ENCODE data around the gene FBXW7.

DNA sequence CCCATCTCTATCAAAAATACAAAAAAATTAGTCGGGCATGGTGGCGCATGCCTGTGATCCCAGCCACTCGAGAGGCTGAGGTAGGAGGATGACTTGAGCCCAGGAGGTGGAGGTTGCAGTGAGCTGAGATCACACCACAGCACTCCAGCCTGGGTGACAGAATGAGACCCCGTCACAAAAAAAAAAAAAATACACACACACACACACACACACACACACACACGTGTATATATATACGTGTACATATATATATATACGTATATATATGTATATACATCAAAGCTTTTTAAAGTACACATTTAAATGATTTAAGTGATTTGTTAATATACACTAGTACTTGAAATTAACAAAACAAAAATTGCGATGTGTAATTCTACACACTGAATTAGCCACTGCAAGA is 6.0 kb downstream of the FBXW7 start:
- TF ChIP-seq RAD21 (conservative IDR thresholded peaks at IDR 0.05) (no peak), EZH2 (IDR thresholded peaks at IDR 0.05; ENCODE audit: borderline replicate concordance, insufficient read depth, low read length, poor library complexity, severe bottlenecking) (no peak), POLR2AphosphoS5 (IDR thresholded peaks at IDR 0.05) (no peak), EP300 (conservative IDR thresholded peaks at IDR 0.05; ENCODE audit: poor library complexity, severe bottlenecking) (no peak), REST (IDR thresholded peaks at IDR 0.05; ENCODE audit: borderline replicate concordance) (no peak)
- TF ChIP-seq, protein P1, sequence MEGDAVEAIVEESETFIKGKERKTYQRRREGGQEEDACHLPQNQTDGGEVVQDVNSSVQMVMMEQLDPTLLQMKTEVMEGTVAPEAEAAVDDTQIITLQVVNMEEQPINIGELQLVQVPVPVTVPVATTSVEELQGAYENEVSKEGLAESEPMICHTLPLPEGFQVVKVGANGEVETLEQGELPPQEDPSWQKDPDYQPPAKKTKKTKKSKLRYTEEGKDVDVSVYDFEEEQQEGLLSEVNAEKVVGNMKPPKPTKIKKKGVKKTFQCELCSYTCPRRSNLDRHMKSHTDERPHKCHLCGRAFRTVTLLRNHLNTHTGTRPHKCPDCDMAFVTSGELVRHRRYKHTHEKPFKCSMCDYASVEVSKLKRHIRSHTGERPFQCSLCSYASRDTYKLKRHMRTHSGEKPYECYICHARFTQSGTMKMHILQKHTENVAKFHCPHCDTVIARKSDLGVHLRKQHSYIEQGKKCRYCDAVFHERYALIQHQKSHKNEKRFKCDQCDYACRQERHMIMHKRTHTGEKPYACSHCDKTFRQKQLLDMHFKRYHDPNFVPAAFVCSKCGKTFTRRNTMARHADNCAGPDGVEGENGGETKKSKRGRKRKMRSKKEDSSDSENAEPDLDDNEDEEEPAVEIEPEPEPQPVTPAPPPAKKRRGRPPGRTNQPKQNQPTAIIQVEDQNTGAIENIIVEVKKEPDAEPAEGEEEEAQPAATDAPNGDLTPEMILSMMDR (IDR thresholded peaks at IDR 0.05; ENCODE audit: poor library complexity, severe bottlenecking) = no peak

Measured in neural cell (in vitro differentiated cells).